ENCODE measurements around the gene DNAH3.
"Not testable (repeated sequence)": the region's sequence is repeated elsewhere in the genome, so short reads cannot be mapped to it uniquely, and the experiment has no call there.

DNA sequence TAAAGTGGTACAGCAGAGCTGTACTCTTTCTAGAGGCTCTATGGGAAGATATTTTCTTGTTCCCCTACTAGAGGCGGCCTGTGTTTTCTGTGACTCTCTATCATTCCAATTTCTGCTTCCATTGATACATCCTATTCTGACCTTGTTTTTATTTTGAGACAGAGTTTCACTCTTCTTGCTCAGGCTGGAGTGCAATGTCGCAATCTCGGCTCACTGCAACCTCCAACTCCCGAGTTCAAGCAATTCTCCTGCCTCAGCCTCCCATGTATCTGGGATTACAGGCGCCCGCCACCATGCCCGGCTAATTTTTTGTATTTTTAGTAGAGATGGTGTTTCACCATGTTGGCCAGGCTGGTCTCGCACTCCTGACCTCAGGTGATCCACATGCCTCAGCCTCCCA lies 44.7 kb upstream of the DNAH3 start:
- not testable (repeated sequence) for TF ChIP-seq CTCF (IDR thresholded peaks at IDR 0.05; ENCODE audit: low read length); EZH2 (optimal IDR thresholded peaks at IDR 0.05; ENCODE audit: low read depth, low read length); EZH2phosphoT487 (IDR thresholded peaks at IDR 0.05; ENCODE audit: low read length)
